Thymus (tissue), 11 donors: ENCODE data around the gene CERT1. TPM values are rescaled to one million over a fixed set of nuclear protein-coding genes. Genes with fewer than 3 reads are reported as not detected.
"Not testable (repeated sequence)": the region's sequence is repeated elsewhere in the genome, so short reads cannot be mapped to it uniquely, and the experiment has no call there.

ENCODE experiments used
- DNase-seq, 9 donors: peaks; one replicate each; pipeline ENCODE4 v3.0.0-alpha.2; 2013; ENCODE audit warnings: low spot score in 9 of 9, low read depth in 6 of 9, missing footprints in 1 of 9
- H3K27ac ChIP-seq, 2 donors: one replicate each; pipeline ENCODE4 v1.5.1; 2013; ENCODE audit warnings: control low read depth in 1 of 2, low read depth in 1 of 2, low read length in 1 of 2, mild to moderate bottlenecking in 1 of 2, moderate library complexity in 1 of 2
- H3K27me3 ChIP-seq, 2 donors: one replicate each; pipeline ENCODE4 v1.5.1; 2013; ENCODE audit warnings: low read length in 1 of 2; ENCODE audit not compliant: control insufficient read depth in 2 of 2, insufficient read depth in 1 of 2
- H3K36me3 ChIP-seq, 2 donors: one replicate each; pipeline ENCODE4 v1.5.1; 2013; ENCODE audit warnings: low read length in 1 of 2, mild to moderate bottlenecking in 1 of 2, moderate library complexity in 1 of 2; ENCODE audit not compliant: control insufficient read depth in 2 of 2, insufficient read depth in 2 of 2
- H3K4me1 ChIP-seq, 2 donors: one replicate each; pipeline ENCODE4 v1.5.1; 2013; ENCODE audit warnings: low read length in 2 of 2; ENCODE audit not compliant: control insufficient read depth in 2 of 2, insufficient read depth in 2 of 2
- H3K4me3 ChIP-seq, 2 donors: one replicate each; pipeline ENCODE4 v1.5.1; 2013; ENCODE audit warnings: low read length in 2 of 2, control low read depth in 1 of 2, mild to moderate bottlenecking in 1 of 2
- H3K9me3 ChIP-seq, 2 donors: one replicate each; pipeline ENCODE4 v1.5.1; 2013; ENCODE audit warnings: low read length in 1 of 2, mild to moderate bottlenecking in 1 of 2; ENCODE audit not compliant: control insufficient read depth in 2 of 2, insufficient read depth in 1 of 2
- WGBS: extraction: QIAGEN DNeasy Blood & Tissue Kit; methylation state at CpG from one replicate; pipeline ENCODE4 v1.1.7; 2013; 5-methylcytosine and 5-hydroxymethylcytosine counted together
- polyA plus RNA-seq: library from polyadenylated mRNA; stranded (reverse); fragments of 200-250 nt; gene quantifications from one replicate; pipeline ENCODE4 v1.2.3, GENCODE V29; 2013
- total RNA-seq: library from RNA; stranded (reverse); fragments of 120-200 nt; gene quantifications from one replicate; pipeline ENCODE4 v1.2.4, GENCODE V29; 2013
- donor health status: healthy.

Gene CERT1
- total and polyA plus RNA-seq, 2 donors = 13.9 to 27.1 TPM

DNA sequence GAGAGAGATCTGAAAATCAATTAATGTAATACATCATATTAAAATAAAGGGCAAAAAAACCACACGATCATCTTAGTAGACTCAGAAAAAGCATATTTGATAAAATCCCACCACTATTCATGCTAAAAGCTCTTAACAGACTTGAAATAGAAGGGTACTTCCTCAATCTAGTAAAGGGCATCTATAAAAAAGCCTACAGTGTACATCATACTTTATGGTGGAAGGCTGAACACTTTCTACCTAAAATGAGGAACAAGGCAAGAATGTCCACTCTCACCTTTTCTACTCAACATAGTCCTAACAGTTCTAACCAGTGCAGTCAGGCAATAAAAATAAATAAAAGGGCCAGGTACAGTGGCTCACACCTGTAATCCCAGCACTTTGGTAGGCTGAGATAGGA lies 39.2 kb upstream of the CERT1 start:
- Histone ChIP-seq H3K36me3 (peaks cover 0 to 16% of the 10 kb centered on the region in 2 donors), H3K4me1 (no peaks in the 10 kb centered on the region), H3K9me3 (no peaks in the 10 kb centered on the region), H3K4me3 (no peak overlapping the region), H3K27ac (no peak overlapping the region), H3K27me3 (no peaks in the 10 kb centered on the region)
- 99% methylated on average over 1 of the region's 1 CpG for whole genome bisulfite sequencing
- no peak for DNase-seq

DNA sequence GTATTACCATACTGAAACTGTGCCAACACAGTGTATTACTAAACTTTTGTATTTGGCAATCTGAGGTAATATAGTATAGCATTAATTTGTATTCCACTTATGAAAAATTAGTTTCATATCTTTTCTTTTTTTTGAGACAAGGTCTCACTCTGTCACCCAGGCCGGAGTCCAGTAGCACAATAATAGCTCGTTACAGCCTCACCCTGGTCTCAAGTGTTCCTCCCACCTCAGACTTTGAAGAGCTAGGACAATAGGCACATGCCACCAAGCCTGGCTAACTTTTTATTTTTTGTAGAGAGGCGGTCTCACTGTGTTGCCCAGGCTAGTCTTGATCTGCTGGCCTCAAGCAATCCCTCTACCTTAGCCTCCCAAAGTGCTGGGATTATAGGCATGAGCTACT lies 36.4 kb upstream of the CERT1 start:
- Histone ChIP-seq H3K27ac (no peak overlapping the region), H3K36me3 (peaks cover 0 to 8% of the 10 kb centered on the region in 2 donors), H3K9me3 (no peaks in the 10 kb centered on the region), H3K27me3 (no peaks in the 10 kb centered on the region), H3K4me1 (no peaks in the 10 kb centered on the region), H3K4me3 (no peak overlapping the region)
- WGBS = 99% methylated on average over 3 of the region's 3 CpGs
- DNase-seq = no peak

DNA sequence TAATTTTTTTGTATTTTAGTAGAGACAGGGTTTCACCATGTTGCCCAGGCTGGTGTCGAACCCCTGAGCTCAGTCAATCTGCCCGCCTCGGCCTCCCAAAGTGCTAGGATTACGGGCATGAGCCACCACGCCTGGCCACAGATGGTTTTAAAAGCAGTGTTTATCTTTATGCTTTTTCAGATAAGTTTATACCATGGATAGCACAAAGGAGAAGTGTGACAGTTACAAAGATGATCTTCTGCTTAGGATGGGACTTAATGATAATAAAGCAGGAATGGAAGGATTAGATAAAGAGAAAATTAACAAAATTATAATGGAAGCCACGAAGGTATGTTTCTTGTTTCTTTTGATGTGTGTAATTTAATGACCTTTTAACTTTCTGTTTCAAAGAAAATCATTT lies 35.4 kb upstream of the CERT1 start:
- Histone ChIP-seq H3K27me3 (no peaks in the 10 kb centered on the region), H3K36me3 (peaks cover 0 to 6% of the 10 kb centered on the region in 2 donors), H3K4me1 (no peaks in the 10 kb centered on the region), H3K27ac (no peak overlapping the region), H3K4me3 (no peak overlapping the region), H3K9me3 (no peaks in the 10 kb centered on the region)
- DNase-seq = no peak
- WGBS = 97% methylated on average over 6 of the region's 6 CpGs

DNA sequence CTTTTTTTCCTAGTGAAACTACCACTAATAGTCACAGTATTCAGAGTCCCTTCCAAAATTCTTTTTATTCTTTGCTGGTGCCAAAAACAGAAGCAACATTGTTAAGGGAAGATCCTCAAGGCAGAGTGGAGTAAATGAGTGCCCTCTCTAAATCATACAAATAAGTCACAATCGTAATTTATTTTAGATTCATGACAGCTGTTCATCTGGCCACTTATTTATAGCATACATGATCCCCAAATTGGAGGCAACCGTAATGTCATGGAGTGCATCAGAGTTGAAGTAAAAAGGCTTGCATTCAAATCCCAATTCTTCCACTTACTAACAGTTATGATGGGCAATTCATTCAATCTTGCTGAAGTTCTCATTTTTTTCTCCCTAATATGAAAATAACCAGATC lies 33.7 kb upstream of the CERT1 start:
- no peak for DNase-seq
- Histone ChIP-seq H3K36me3 (peaks cover 0 to 8% of the 10 kb centered on the region in 2 donors), H3K4me3 (no peak overlapping the region), H3K9me3 (no peaks in the 10 kb centered on the region), H3K27ac (no peak overlapping the region), H3K4me1 (no peaks in the 10 kb centered on the region), H3K27me3 (no peaks in the 10 kb centered on the region)
- over 99% methylated on average over 2 of the region's 2 CpGs for WGBS

DNA sequence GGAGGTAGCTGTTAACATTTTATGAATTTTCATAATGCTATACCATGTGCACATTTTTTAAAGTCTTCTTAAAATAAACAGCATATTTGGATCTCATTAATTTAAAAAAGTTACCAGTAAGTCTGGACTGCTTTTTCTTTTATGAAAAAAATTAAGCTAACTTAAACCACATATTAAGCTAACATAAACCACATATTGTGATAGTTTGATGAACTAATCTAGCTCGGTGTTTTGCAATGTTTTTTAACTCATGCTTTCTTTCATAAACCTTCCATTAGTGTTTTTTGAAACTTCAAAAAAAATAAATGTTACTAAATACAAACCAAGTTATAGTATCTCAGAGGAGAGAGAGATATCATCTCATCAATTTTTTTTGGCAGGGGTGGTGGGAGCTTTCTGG lies 26.8 kb upstream of the CERT1 start:
- H3K9me3 ChIP-seq = no peaks in the 10 kb centered on the region
- H3K4me1 ChIP-seq = peaks cover 0 to 6% of the 10 kb centered on the region in 2 donors
- peaks cover 3% of the 10 kb centered on the region in 2 donors for H3K36me3 ChIP-seq
- H3K4me3 ChIP-seq = no peak overlapping the region
- DNase-seq = no peak
- 77% methylated on average over 1 of the region's 1 CpG for WGBS
- H3K27me3 ChIP-seq = no peaks in the 10 kb centered on the region
- H3K27ac ChIP-seq = no peak overlapping the region

DNA sequence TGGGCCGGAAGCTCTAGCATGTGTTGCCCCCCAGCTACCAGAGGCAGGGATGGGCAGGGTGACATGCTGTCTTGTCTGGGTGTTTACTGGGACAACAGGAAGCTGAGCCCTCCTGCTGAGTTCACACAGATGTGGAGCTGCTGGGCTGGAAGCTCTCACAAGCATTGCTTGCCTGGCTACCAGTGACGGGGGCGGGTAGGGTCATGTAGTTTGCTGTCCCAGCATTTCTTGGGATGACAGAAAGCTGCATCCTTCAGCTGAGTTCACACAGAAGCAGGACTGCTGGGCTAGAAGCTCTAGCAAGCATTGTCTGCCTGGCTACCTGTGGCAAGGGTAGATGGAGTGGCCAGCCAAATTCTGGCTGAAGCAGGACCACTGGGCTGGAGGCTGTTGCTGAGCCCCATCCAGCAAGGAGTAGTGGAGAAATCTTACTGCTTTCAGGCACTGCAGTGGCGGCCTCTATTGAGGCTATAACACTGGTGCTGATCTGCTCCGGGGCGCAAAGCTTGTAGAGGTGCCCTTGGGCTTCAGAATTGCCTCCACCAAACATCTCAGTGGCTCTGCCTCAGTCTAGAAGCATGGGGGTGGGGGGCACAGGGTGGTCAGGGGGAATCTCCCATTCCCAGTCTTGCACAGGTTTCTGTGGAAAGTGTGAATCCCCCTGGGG lies 25.4 kb upstream of the CERT1 start:
- Histone ChIP-seq H3K27me3 (no peaks in the 10 kb centered on the region), H3K36me3 (peaks cover 3% of the 10 kb centered on the region in 2 donors), H3K27ac (no peak overlapping the region), H3K4me3 (no peak overlapping the region), H3K4me1 (peaks cover 0 to 6% of the 10 kb centered on the region in 2 donors), H3K9me3 (no peaks in the 10 kb centered on the region)
- DNase-seq = peak in 1 of 9 donors; percentile 1
- 97% methylated on average over 6 of the region's 6 CpGs for WGBS

DNA sequence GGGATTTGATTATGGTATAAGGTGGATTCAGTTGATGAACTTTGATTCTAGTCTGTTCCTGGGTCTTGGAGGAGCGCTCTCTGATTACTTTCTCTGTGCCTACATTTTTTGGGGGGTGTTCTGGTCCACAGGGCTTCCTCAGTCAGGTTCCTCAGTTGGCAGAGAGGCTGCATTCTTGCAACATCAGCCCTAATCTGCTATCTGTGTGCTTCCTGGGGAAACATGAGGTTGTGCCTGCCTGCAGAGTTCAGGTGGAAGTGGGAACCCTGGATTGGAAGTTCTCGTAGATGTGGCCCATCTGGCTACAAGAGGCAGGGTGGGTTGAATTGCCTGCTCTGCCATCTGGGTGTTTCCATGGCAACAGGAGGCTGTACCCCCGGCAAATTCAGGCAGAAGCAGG lies 24.7 kb upstream of the CERT1 start:
- 91% methylated on average over 3 of the region's 3 CpGs for WGBS
- DNase-seq = no peak
- Histone ChIP-seq H3K36me3 (peaks cover 3% of the 10 kb centered on the region in 2 donors), H3K27me3 (no peaks in the 10 kb centered on the region), H3K9me3 (no peaks in the 10 kb centered on the region), H3K4me3 (no peak overlapping the region), H3K4me1 (peaks cover 0 to 6% of the 10 kb centered on the region in 2 donors), H3K27ac (no peak overlapping the region)

DNA sequence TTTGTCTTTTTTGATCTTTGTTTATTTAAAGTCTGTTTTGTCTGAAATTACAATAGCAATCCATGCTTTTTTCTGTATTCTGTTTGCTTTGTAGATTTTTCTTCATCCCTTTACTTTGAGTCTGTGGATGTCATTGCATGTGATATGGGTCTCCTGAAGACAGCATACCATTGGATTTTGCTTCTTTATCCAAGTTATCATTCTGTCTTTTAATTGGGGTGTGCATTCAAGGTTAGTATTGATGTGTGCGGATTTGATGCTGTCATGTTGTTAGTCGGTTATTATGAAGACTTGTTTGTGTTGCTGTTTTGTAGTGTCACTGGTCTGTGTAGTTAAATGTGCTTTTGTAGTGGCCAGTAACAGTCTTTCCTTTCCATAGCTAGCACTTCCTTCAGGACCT lies 23.3 kb upstream of the CERT1 start:
- H3K4me1 ChIP-seq = peaks cover 0 to 6% of the 10 kb centered on the region in 2 donors
- H3K27me3 ChIP-seq = no peaks in the 10 kb centered on the region
- no peaks in the 10 kb centered on the region for H3K9me3 ChIP-seq
- no peak overlapping the region for H3K4me3 ChIP-seq
- no peak overlapping the region for H3K27ac ChIP-seq
- 98% methylated on average over 2 of the region's 2 CpGs for WGBS
- no peak for DNase-seq
- H3K36me3 ChIP-seq = peaks cover 0 to 3% of the 10 kb centered on the region in 2 donors

DNA sequence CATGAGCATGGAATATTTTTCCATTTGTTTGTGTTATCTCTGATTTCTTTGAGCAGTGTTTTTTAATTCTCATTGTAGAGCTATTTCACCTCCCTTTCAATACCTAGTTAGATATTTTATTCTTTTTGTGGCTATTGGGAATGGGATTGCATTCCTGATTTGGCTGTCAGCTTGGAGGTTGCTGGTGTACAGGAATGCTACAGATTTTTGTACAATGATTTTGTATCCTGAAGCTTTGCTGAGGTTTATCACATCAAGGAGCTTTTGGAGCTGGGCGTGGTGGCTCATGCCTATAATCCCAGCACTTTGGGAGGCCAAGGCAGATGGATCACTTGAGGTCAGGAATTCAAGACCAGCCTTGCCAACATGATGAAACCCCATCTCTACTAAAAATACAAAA lies 22.3 kb upstream of the CERT1 start:
- not testable (repeated sequence) for H3K4me1 ChIP-seq, H3K27ac ChIP-seq, DNase-seq, H3K9me3 ChIP-seq, H3K27me3 ChIP-seq, H3K4me3 ChIP-seq, H3K36me3 ChIP-seq
- 96% methylated on average over 1 of the region's 1 CpG for WGBS
